ENCODE measurements around the gene HIF3A. TPM values are rescaled to one million over a fixed set of nuclear protein-coding genes. Genes with fewer than 3 reads are reported as not detected.

HIF3A gene
- total RNA-seq, 1 experiment from 2014 or later = not detected

- no peak for DNase-seq (ENCODE audit: low read depth in 1 of 2, low spot score in 2 of 2)
- no peak overlapping the region for H3K4me3 ChIP-seq
- H3K27me3 ChIP-seq (replicated peaks) = no peaks in the 10 kb centered on the region
- no peak overlapping the region for H3K27ac ChIP-seq
- H3K4me1 ChIP-seq (replicated peaks) = peaks cover under 1% of the 10 kb centered on the region; the same call in 1 of the 2 replicates
- H3K9me3 ChIP-seq (replicated peaks) = no peaks in the 10 kb centered on the region
- H3K36me3 ChIP-seq = no peaks in the 10 kb centered on the region
Observed at GRCh38 chr19:46279177-46279576, 17.7 kb upstream of the HIF3A start.

GRCh38 chr19:46283771-46284170, 13.1 kb upstream of the HIF3A start:
- Histone ChIP-seq H3K27me3 (replicated peaks) (no peaks in the 10 kb centered on the region), H3K4me3 (no peak overlapping the region), H3K4me1 (replicated peaks) (peaks cover 3% of the 10 kb centered on the region), H3K9me3 (replicated peaks) (no peaks in the 10 kb centered on the region), H3K36me3 (no peaks in the 10 kb centered on the region), H3K27ac (no peak overlapping the region)
- no peak for DNase-seq (ENCODE audit: low read depth in 1 of 2, low spot score in 2 of 2)

GRCh38 chr19:46284635-46285034, 12.2 kb upstream of the HIF3A start:
- no peaks in the 10 kb centered on the region for H3K36me3 ChIP-seq
- H3K4me3 ChIP-seq = no peak overlapping the region
- H3K27me3 ChIP-seq (replicated peaks) = no peaks in the 10 kb centered on the region
- H3K4me1 ChIP-seq (replicated peaks) = peaks cover 12% of the 10 kb centered on the region
- H3K9me3 ChIP-seq (replicated peaks) = peaks cover 2% of the 10 kb centered on the region; the same call in 1 of the 2 replicates
- DNase-seq (ENCODE audit: low read depth in 1 of 2, low spot score in 2 of 2) = no peak
- no peak overlapping the region for H3K27ac ChIP-seq

DNA sequence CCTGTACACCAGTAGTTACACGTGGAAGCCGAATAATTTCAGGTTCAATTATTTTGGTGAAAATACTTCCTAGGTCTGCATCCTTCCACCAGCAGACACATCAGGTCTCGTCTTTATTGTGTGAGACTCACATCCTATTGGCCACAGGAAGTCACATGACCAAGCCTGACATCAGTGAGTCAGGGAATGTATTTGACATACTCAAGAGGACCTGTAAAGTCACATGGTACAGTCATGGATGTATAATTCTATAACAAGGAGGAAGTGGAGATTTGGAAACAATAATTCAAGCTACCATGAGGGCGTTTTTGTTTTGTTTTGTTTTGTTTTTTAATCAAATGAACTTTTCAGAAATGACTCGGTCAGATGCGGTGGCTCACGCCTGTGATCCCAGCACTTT, 9.3 kb upstream of the HIF3A start:
- Histone ChIP-seq H3K27me3 (replicated peaks) (no peaks in the 10 kb centered on the region; the same call in 1 of the 2 replicates), H3K27ac (no peak overlapping the region), H3K9me3 (replicated peaks) (peaks cover 4% of the 10 kb centered on the region; the same call in 1 of the 2 replicates), H3K4me1 (replicated peaks) (peaks cover 14% of the 10 kb centered on the region), H3K36me3 (no peaks in the 10 kb centered on the region), H3K4me3 (no peak overlapping the region)
- no peak for DNase-seq (ENCODE audit: low read depth in 1 of 2, low spot score in 2 of 2)

DNA sequence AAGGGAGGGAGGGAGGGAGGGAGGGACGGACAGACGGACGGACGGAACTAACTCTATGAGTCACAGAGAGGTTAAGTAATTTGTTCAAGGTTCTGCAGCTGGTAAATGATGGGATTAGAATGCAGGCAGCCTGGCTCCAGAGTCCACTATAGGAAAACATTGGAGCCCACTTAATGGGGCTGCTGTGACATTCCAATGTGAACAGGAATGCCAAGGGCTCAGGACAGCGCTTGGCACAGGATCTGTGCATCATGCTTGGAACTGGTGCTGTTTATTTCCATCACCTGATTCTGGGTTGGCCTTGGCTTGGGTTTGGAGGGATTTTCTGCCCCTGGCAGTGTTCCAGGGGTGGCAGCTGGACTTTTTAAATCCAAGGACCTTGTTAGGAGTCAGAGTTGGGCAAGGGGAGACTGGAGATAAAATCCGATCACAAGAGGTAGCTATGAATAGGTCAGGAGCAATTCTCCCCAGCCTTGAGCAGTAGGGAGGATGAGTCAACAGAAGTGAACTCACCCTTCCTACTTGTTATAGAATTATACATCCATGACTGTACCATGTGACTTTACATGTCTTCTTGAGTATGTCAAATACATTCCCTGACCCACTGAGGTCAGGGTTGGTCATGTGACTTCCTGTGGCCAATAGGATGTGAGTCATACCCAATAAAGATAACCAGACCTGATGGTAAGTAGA, 7.8 kb upstream of the HIF3A start:
- Histone ChIP-seq H3K27ac (peak overlapping the region; percentile 58), H3K27me3 (replicated peaks) (no peaks in the 10 kb centered on the region; the same call in 1 of the 2 replicates), H3K4me1 (replicated peaks) (peaks cover 14% of the 10 kb centered on the region), H3K36me3 (no peaks in the 10 kb centered on the region), H3K9me3 (replicated peaks) (peaks cover 4% of the 10 kb centered on the region; the same call in 1 of the 2 replicates), H3K4me3 (no peak overlapping the region)
- DNase-seq (ENCODE audit: low read depth in 1 of 2, low spot score in 2 of 2) = peak; percentile 61 to 74

GRCh38 chr19:46289724-46290619, 6.9 kb upstream of the HIF3A start:
- Histone ChIP-seq H3K4me3 (no peak overlapping the region), H3K9me3 (replicated peaks) (peaks cover 4% of the 10 kb centered on the region; the same call in 1 of the 2 replicates), H3K36me3 (no peaks in the 10 kb centered on the region), H3K4me1 (replicated peaks) (peaks cover 14% of the 10 kb centered on the region), H3K27ac (no peak overlapping the region), H3K27me3 (replicated peaks) (no peaks in the 10 kb centered on the region; the same call in 1 of the 2 replicates)
- DNase-seq (ENCODE audit: low read depth in 1 of 2, low spot score in 2 of 2) = no peak

DNA sequence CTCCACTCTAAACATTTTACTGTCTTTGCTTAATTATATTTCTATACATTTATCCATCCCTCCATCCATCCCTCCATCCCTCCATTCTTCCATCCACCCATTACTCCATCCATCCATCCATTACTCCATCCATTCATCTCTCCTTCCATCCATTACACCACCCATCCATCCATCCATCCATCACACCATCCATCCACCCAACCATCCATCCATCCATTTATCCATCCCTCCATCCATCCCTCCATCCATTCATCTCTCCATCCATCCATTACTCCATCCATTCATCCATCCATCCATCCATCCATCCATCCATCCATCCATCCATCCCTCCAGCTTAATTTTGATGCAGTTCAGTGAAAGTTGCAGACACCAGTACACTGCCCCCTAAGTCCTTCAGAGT, 5.0 kb upstream of the HIF3A start:
- Histone ChIP-seq H3K9me3 (replicated peaks) (peaks cover 4% of the 10 kb centered on the region; the same call in 1 of the 2 replicates), H3K27ac (no peak overlapping the region), H3K4me3 (no peak overlapping the region), H3K27me3 (replicated peaks) (no peaks in the 10 kb centered on the region; the same call in 1 of the 2 replicates), H3K4me1 (replicated peaks) (peaks cover 14% of the 10 kb centered on the region), H3K36me3 (no peaks in the 10 kb centered on the region)
- DNase-seq (ENCODE audit: low read depth in 1 of 2, low spot score in 2 of 2) = no peak

GRCh38 chr19:46294494-46294893, 2.3 kb upstream of the HIF3A start:
- Histone ChIP-seq H3K4me1 (replicated peaks) (peaks cover 15% of the 10 kb centered on the region), H3K27me3 (replicated peaks) (no peaks in the 10 kb centered on the region; the same call in 1 of the 2 replicates), H3K27ac (no peak overlapping the region), H3K4me3 (no peak overlapping the region), H3K9me3 (replicated peaks) (peaks cover 4% of the 10 kb centered on the region; the same call in 1 of the 2 replicates), H3K36me3 (no peaks in the 10 kb centered on the region)
- no peak for DNase-seq (ENCODE audit: low read depth in 1 of 2, low spot score in 2 of 2)

DNA sequence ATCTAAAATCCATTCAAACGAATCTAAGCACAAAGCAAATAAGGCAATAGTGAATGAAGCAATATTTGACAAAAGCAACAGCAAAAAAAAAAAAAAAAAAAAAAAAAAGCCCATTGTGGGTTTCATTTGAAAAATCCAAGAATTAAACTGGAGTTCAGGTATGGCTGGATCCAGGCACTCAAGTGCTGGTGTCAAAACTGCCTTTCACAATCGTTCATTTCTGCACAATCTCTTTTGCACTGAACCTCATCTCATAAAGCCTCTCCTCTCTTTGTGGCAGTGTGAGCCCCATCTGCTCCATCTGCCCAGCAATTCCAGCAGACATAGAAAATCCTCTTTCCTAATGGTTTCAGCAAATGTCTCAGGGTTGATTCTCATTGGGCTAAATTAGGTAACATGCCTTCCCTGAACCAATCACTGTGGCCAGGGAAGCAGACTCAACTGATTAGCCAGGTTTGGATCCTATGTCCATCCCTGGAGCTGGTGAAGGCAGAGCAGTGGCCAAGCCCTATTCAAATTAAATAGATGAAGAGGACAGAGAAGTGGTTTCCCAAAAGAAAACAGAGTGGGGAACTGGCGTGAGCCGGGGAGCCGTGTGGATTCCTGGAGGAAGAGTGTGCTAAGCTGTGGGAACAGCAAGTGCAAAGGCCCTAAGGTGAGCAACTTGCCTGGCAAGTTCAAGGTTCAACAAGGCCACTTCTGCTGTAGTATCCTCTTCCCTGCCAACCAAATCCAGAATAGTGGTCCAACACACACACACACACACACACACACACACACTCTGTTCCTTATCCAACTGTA, 1.2 kb upstream of the HIF3A start:
- H3K4me1 ChIP-seq (replicated peaks) = peaks cover 14% of the 10 kb centered on the region
- H3K9me3 ChIP-seq (replicated peaks) = no peaks in the 10 kb centered on the region
- H3K27me3 ChIP-seq (replicated peaks) = no peaks in the 10 kb centered on the region; the same call in 1 of the 2 replicates
- no peak overlapping the region for H3K27ac ChIP-seq
- no peak for DNase-seq (ENCODE audit: low read depth in 1 of 2, low spot score in 2 of 2)
- no peak overlapping the region for H3K4me3 ChIP-seq
- no peaks in the 10 kb centered on the region for H3K36me3 ChIP-seq

- Histone ChIP-seq H3K27ac (no peak overlapping the region), H3K36me3 (no peaks in the 10 kb centered on the region), H3K9me3 (replicated peaks) (no peaks in the 10 kb centered on the region), H3K4me3 (no peak overlapping the region), H3K4me1 (replicated peaks) (peaks cover 20% of the 10 kb centered on the region), H3K27me3 (replicated peaks) (no peaks in the 10 kb centered on the region; the same call in 1 of the 2 replicates)
- no peak for DNase-seq (ENCODE audit: low read depth in 1 of 2, low spot score in 2 of 2)
Observed at GRCh38 chr19:46296202-46296480, 701 bp upstream of the HIF3A start.

DNA sequence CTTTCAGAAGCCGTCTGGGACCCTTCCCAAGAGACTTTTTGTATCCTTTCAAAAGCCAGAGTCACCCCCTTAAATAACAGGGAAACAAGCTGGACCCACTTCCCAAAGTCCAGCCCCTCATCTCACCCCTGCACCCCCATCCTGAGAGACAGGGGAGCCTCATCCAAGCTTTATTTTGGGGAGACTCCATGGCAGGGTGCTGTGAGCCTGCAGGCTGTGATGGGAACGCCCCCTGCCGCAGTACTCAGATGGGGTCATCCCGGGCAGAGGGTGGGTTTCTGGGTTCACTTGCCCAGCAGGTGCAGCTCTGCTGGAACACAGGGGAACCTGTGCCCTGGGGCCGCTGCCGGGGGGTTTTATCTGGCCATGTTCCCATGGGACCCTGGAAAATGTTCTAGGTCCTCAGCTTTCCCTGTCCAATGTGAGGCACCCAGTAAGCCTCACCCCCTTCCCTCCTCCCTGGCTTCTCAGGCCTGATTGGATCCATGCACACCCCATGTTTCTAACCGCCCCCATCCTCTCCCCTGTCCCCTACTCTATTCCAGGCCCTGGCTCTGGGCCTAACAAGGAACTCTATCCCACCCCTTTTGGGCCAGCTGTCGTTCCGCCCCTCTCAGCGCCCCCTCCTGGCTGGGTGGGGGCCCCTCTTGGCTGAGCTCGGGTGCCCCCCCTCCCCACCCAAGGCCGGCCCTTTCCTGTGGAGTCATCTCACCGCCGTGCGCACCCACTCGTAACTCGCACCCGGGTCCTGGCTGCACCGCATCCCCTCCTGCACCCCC, 1.0 kb downstream of the HIF3A start:
- Histone ChIP-seq H3K4me3 (no peak overlapping the region), H3K9me3 (replicated peaks) (no peaks in the 10 kb centered on the region), H3K27ac (no peak overlapping the region), H3K4me1 (replicated peaks) (peaks cover 22% of the 10 kb centered on the region), H3K36me3 (no peaks in the 10 kb centered on the region), H3K27me3 (replicated peaks) (no peaks in the 10 kb centered on the region)
- no peak for DNase-seq (ENCODE audit: low read depth in 1 of 2, low spot score in 2 of 2)

DNA sequence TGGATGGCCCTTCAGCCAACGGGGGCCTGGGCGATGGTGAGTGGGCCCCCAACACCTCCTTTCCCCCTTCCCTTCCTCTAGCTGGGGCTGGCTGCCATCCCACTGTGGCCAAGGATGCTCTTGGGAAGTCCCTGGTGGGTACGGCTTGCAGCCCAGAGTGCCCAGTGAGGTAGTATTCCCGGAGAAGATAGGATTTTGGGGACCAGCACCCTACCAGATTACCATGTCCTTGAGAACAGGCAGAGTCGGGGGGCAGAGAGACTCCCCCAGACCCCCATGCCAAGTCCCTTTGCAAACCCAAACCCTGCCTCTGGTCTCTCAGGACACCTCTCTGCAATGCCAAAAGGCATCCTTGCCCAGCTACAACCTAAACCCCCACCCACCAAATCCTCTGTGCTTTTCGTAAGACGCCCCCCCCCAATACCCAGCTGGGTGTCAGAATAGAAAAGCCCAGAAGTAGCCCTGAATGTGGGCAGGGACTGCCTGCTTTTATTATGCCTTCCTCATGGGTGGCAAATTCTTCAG, 1.7 kb downstream of the HIF3A start:
- Histone ChIP-seq H3K27ac (no peak overlapping the region), H3K4me3 (no peak overlapping the region), H3K27me3 (replicated peaks) (no peaks in the 10 kb centered on the region), H3K4me1 (replicated peaks) (peaks cover 22% of the 10 kb centered on the region), H3K36me3 (no peaks in the 10 kb centered on the region), H3K9me3 (replicated peaks) (no peaks in the 10 kb centered on the region)
- no peak for DNase-seq (ENCODE audit: low read depth in 1 of 2, low spot score in 2 of 2)

Measured in SJSA1 (cell line).